Endothelial cell (in vitro differentiated cells): ENCODE measurements around the gene BPI. TPM values are rescaled to one million over a fixed set of nuclear protein-coding genes. Genes with fewer than 3 reads are reported as not detected.
A peak's percentile ranks its signal among the peaks of the same experiment; 100 is the strongest.

Experiments used
- DNase-seq: peaks from one replicate; pipeline ENCODE4 v3.0.0; 2021; ENCODE audit warnings: low spot score
- H3K27ac Mint-ChIP-seq: one replicate; pipeline ENCODE4 v1.8.0; 2021; ENCODE audit warnings: mixed read lengths, inconsistent platforms; ENCODE audit not compliant: unreplicated experiment
- H3K27me3 Mint-ChIP-seq: one replicate; pipeline ENCODE4 v1.8.0; 2021; ENCODE audit warnings: mild to moderate bottlenecking, moderate library complexity, mixed read lengths, inconsistent platforms; ENCODE audit not compliant: unreplicated experiment
- H3K36me3 Mint-ChIP-seq: one replicate; pipeline ENCODE4 v1.8.0; 2021; ENCODE audit warnings: mild to moderate bottlenecking, low read depth, mixed read lengths, inconsistent platforms; ENCODE audit not compliant: unreplicated experiment
- H3K4me1 Mint-ChIP-seq: one replicate; pipeline ENCODE4 v1.8.0; 2021; ENCODE audit warnings: mild to moderate bottlenecking, mixed read lengths, inconsistent platforms; ENCODE audit not compliant: unreplicated experiment
- H3K4me3 Mint-ChIP-seq: one replicate; pipeline ENCODE4 v1.8.0; 2021; ENCODE audit warnings: mild to moderate bottlenecking, mixed read lengths, inconsistent platforms; ENCODE audit not compliant: unreplicated experiment
- H3K9me3 Mint-ChIP-seq: one replicate; pipeline ENCODE4 v1.8.0; 2021; ENCODE audit warnings: mixed read lengths, inconsistent platforms; ENCODE audit not compliant: unreplicated experiment
- CTCF ChIP-seq: fragments of 200-600 bp; sonication (generic); IDR thresholded peaks from one replicate; pipeline ENCODE4 v1.5.0; 2021; ENCODE audit warnings: antibody characterized with exemption; ENCODE audit not compliant: unreplicated experiment
- total RNA-seq: library from RNA; stranded (reverse); fragmentation: NEBNext Ultra II Directional; extraction: Animal tissue kit (Norgen Biotek cat#: 25700); gene quantifications from one replicate; pipeline ENCODE4 v1.2.1, GENCODE V29; 2021; ENCODE audit not compliant: unreplicated experiment

Gene BPI
- total RNA-seq, 1 donor from 2014 or later: not detected

- TF ChIP-seq CTCF: no peak
- no peak overlapping the region for H3K4me3 Mint-ChIP-seq
- no peak overlapping the region for H3K27ac Mint-ChIP-seq
- peaks cover 2% of the 10 kb centered on the region for H3K27me3 Mint-ChIP-seq
- H3K4me1 Mint-ChIP-seq: no peaks in the 10 kb centered on the region
- no peaks in the 10 kb centered on the region for H3K36me3 Mint-ChIP-seq
- DNase-seq: no peak
- H3K9me3 Mint-ChIP-seq: no peaks in the 10 kb centered on the region
Measured at GRCh38 chr20:38302786-38303185, 1.2 kb upstream of the BPI start.

- DNase-seq: peak; percentile 56
- Mint-ChIP-seq H3K4me1 (no peaks in the 10 kb centered on the region), H3K9me3 (no peaks in the 10 kb centered on the region), H3K27ac (no peak overlapping the region), H3K4me3 (no peak overlapping the region), H3K36me3 (no peaks in the 10 kb centered on the region), H3K27me3 (peaks cover 2% of the 10 kb centered on the region)
- TF ChIP-seq CTCF: peak; percentile 46
Measured at GRCh38 chr20:38304845-38305447, 990 bp downstream of the BPI start.

GRCh38 chr20:38305541-38305940, 1.6 kb downstream of the BPI start:
- Mint-ChIP-seq H3K9me3 (no peaks in the 10 kb centered on the region), H3K4me1 (no peaks in the 10 kb centered on the region), H3K4me3 (no peak overlapping the region), H3K36me3 (no peaks in the 10 kb centered on the region), H3K27me3 (peaks cover 2% of the 10 kb centered on the region), H3K27ac (no peak overlapping the region)
- no peak for TF ChIP-seq CTCF
- DNase-seq: no peak

GRCh38 chr20:38306379-38306778, 2.4 kb downstream of the BPI start:
- H3K27me3 Mint-ChIP-seq: peaks cover 2% of the 10 kb centered on the region
- DNase-seq: no peak
- H3K4me1 Mint-ChIP-seq: no peaks in the 10 kb centered on the region
- H3K4me3 Mint-ChIP-seq: no peak overlapping the region
- TF ChIP-seq CTCF: no peak
- H3K27ac Mint-ChIP-seq: no peak overlapping the region
- H3K9me3 Mint-ChIP-seq: no peaks in the 10 kb centered on the region
- H3K36me3 Mint-ChIP-seq: no peaks in the 10 kb centered on the region

GRCh38 chr20:38307371-38308046, 3.6 kb downstream of the BPI start:
- H3K27me3 Mint-ChIP-seq: peaks cover 2% of the 10 kb centered on the region
- no peaks in the 10 kb centered on the region for H3K4me1 Mint-ChIP-seq
- no peak overlapping the region for H3K27ac Mint-ChIP-seq
- H3K36me3 Mint-ChIP-seq: no peaks in the 10 kb centered on the region
- no peak for TF ChIP-seq CTCF
- no peak overlapping the region for H3K4me3 Mint-ChIP-seq
- no peak for DNase-seq
- no peaks in the 10 kb centered on the region for H3K9me3 Mint-ChIP-seq
